ENCODE data around the gene EMD. TPM values are rescaled to one million over a fixed set of nuclear protein-coding genes. Genes with fewer than 3 reads are reported as not detected.

EMD gene
- total and polyA plus RNA-seq, 2 donors from 2014 or later: 79.6 to 102 TPM

DNA sequence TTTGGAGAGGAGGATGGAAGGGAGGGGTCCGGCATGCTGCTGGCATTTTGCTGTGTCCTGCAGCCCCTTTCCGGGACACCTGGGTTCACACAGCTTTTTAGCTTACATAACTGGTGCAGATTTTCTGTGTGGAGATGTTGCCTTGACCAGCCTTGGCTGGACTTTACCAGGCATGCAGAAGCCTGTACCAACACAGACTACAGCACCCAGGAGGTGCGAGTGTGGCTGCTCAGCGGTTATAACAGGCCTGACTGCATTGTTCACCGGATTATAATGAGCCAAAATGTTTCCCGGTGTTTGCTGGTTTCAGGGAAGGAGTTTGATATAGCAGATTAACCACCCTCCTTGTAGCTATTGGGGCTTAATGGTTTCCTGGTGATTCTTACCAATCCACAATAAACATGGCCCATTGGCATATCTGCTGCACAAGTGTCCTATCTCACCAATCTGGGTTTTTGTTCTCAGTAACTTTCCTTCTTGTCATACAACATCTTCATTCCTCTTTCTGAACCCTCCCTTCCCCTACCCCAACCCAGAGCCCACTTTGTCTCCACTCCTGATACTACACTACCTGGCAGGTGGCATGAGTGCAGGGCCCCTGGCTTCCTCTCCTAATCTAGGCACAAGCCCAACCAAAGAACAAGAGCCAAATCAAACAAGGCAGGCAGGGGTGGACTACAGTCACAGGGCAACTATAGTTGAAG, 23.0 kb downstream of the EMD start:
- H3K27me3 ChIP-seq (ENCODE audit: control insufficient read depth, insufficient read depth, low read length): no peaks in the 10 kb centered on the region
- no peaks in the 10 kb centered on the region for H3K9me3 ChIP-seq (ENCODE audit: control insufficient read depth in 2 of 3, insufficient read depth in 1 of 3, low read length in 3 of 3)
- H3K9ac ChIP-seq (ENCODE audit: low read length in 3 of 3): no peak overlapping the region
- H3K4me1 ChIP-seq (ENCODE audit: control insufficient read depth in 2 of 3, insufficient read depth in 2 of 3, low read depth in 1 of 3, low read length in 3 of 3): peaks cover 0 to 19% (median 7%) of the 10 kb centered on the region in 3 donors
- intact Hi-C loops (cut with DNase I): no loop called here
- H3K4me3 ChIP-seq (ENCODE audit: low read length in 3 of 3): no peak overlapping the region
- no peak overlapping the region for H3K27ac ChIP-seq (ENCODE audit: low read depth in 2 of 2, low read length in 2 of 2)
- TF ChIP-seq, protein P1, sequence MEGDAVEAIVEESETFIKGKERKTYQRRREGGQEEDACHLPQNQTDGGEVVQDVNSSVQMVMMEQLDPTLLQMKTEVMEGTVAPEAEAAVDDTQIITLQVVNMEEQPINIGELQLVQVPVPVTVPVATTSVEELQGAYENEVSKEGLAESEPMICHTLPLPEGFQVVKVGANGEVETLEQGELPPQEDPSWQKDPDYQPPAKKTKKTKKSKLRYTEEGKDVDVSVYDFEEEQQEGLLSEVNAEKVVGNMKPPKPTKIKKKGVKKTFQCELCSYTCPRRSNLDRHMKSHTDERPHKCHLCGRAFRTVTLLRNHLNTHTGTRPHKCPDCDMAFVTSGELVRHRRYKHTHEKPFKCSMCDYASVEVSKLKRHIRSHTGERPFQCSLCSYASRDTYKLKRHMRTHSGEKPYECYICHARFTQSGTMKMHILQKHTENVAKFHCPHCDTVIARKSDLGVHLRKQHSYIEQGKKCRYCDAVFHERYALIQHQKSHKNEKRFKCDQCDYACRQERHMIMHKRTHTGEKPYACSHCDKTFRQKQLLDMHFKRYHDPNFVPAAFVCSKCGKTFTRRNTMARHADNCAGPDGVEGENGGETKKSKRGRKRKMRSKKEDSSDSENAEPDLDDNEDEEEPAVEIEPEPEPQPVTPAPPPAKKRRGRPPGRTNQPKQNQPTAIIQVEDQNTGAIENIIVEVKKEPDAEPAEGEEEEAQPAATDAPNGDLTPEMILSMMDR (IDR thresholded peaks at IDR 0.05; ENCODE audit: borderline replicate concordance, extremely low read depth, insufficient read depth): no peak
- H3K36me3 ChIP-seq (ENCODE audit: control insufficient read depth in 2 of 3, insufficient read depth in 3 of 3, low read length in 3 of 3): peaks cover 2 to 15% (median 8%) of the 10 kb centered on the region in 3 donors
- no peak for FAIRE-seq
- DNase-seq: no peak

DNA sequence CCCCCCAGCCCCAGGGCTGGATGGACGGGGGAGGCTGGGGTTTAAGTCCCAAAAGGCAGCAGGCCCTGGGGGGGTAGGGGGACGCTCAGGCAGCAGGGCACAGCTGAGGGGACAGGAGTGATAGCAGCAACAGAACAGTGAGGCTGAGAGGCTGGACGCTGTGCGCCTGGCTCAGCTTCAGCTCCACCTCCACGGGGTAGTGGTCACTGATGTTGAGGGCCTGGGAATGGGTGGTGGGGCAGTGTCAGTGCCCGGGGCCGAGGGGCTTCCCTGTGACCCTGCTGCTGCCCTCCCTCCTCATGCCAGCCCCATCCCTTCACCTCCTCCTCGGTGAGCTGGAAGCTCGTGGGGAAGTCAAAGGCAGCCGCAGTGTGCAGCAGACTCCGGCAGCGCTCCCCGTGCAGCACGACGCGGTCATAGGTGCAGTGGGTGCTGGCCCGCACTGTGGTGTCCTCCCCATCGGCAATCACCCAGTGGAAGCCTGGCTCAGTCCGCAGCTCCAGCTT, 23.6 kb downstream of the EMD start:
- H3K9me3 ChIP-seq (ENCODE audit: control insufficient read depth in 2 of 3, insufficient read depth in 1 of 3, low read length in 3 of 3): no peaks in the 10 kb centered on the region
- H3K27me3 ChIP-seq (ENCODE audit: control insufficient read depth, insufficient read depth, low read length): no peaks in the 10 kb centered on the region
- H3K36me3 ChIP-seq (ENCODE audit: control insufficient read depth in 2 of 3, insufficient read depth in 3 of 3, low read length in 3 of 3): peaks cover 2 to 15% (median 8%) of the 10 kb centered on the region in 3 donors
- H3K4me3 ChIP-seq (ENCODE audit: low read length in 3 of 3): no peak overlapping the region
- H3K4me1 ChIP-seq (ENCODE audit: control insufficient read depth in 2 of 3, insufficient read depth in 2 of 3, low read depth in 1 of 3, low read length in 3 of 3): peaks cover 0 to 18% (median 7%) of the 10 kb centered on the region in 3 donors
- peak in 1 of 5 donors; percentile 73 for DNase-seq
- intact Hi-C loops (cut with DNase I): no loop called here
- no peak overlapping the region for H3K27ac ChIP-seq (ENCODE audit: low read depth in 2 of 2, low read length in 2 of 2)
- TF ChIP-seq, protein P1 (IDR thresholded peaks at IDR 0.05; ENCODE audit: borderline replicate concordance, extremely low read depth, insufficient read depth): no peak
- FAIRE-seq: no peak
- no peak overlapping the region for H3K9ac ChIP-seq (ENCODE audit: low read length in 3 of 3)

GRCh38 chrX:154403192-154403591, 24.1 kb downstream of the EMD start:
- Histone ChIP-seq H3K27me3 (ENCODE audit: control insufficient read depth, insufficient read depth, low read length) (no peaks in the 10 kb centered on the region), H3K4me1 (ENCODE audit: control insufficient read depth in 2 of 3, insufficient read depth in 2 of 3, low read depth in 1 of 3, low read length in 3 of 3) (peaks cover 0 to 18% (median 7%) of the 10 kb centered on the region in 3 donors), H3K36me3 (ENCODE audit: control insufficient read depth in 2 of 3, insufficient read depth in 3 of 3, low read length in 3 of 3) (peaks cover 2 to 15% (median 8%) of the 10 kb centered on the region in 3 donors), H3K27ac (ENCODE audit: low read depth in 2 of 2, low read length in 2 of 2) (no peak overlapping the region), H3K9me3 (ENCODE audit: control insufficient read depth in 2 of 3, insufficient read depth in 1 of 3, low read length in 3 of 3) (no peaks in the 10 kb centered on the region), H3K9ac (ENCODE audit: low read length in 3 of 3) (no peak overlapping the region), H3K4me3 (ENCODE audit: low read length in 3 of 3) (no peak overlapping the region)
- intact Hi-C loops (cut with DNase I): no loop called here
- DNase-seq (no peak), FAIRE-seq (no peak)
- TF ChIP-seq, protein P1 (IDR thresholded peaks at IDR 0.05; ENCODE audit: borderline replicate concordance, extremely low read depth, insufficient read depth): no peak
